Stimulated activated CD4-positive, alpha-beta T cell treated with anti-CD3 and anti-CD28 coated beads, Interleukin-12 subunit alpha, Interleukin-12 subunit beta, amount 100 ng/mL, for 48 hours (primary cell): ENCODE data around the gene CTNNA3.

ENCODE experiments used
- DNase-seq, 3 donors: peaks; one replicate each; pipeline ENCODE4 v3.0.0-alpha.2; 2020; ENCODE audit warnings: low read depth in 2 of 3, low spot score in 1 of 3

CTNNA3 gene

DNA sequence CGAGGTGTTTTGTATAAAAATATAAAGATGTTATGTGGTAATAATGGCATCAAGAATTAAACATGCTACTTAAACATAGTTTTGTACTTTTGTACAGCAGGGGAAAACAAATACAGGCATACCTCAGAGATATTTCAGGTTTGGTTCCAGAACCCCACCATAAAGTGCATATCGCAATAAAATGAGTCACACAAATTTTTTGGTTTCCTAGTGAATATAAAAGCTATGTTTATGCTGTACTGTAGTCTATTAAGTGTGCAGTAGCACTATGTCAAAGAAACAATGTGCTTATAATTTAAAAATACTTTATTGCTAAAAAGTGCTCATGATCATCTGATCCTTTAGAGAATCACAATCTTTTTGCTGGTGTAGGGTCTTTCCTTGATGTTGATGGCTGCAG, 752.4 kb downstream of the CTNNA3 start:
- DNase-seq = no peak

GRCh38 chr10:66942407-66942806, 753.6 kb downstream of the CTNNA3 start:
- no peak for DNase-seq

DNA sequence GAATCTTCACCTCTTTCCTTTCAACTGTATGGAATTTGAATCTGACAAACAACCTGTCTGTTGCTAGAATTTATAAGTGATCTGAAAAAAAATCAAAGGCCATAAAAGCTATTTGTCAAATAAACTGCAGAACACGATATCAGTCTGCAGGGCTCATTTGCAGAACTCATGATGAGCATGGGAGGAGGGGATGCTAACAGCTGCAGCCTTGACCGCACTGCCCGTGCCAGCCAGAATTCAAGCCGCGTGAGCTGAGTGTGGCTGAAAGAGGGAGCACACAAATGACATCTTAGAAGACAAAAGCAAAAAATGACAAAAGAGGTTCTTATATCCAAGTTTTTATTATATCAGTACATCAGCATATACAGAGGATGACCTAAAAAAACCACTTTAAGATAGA, 754.5 kb downstream of the CTNNA3 start:
- no peak for DNase-seq

DNA sequence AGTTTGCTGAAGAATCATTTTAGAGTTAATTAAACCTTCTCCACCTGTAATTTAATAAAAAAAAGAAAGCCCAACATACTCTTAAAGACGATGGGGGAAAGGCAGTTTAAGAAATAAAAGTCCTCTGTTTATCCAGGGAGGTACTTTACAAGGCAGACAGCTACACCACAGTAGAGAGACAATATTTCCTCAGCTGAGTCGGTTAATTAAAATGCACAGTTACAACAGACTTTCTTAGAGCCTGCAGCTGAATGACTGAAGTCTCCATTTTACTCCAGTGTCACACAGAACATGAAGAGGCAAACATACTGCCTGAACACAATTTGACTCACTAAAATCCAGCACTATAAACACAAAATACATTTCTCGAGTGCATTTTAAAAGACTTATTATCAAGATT, 755.0 kb downstream of the CTNNA3 start:
- no peak for DNase-seq

DNA sequence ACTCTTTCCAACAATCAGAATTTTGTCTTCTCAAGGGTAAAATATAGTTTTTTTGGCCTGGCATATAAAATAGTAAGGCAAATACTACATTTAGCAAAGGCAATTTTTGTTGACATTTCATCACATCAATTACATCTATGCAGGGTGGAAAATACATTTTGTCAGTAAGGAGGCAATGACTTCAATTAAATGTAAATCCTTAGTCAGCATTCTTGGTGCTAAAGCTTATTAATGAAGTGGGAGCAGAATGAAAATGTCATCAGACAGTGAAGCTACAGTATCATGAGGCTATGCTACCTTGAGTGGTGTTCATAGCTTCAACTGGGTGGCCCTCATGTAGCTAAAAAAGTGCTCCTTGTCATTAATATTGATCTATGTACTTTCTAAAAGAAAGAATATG, 761.3 kb downstream of the CTNNA3 start:
- no peak for DNase-seq

DNA sequence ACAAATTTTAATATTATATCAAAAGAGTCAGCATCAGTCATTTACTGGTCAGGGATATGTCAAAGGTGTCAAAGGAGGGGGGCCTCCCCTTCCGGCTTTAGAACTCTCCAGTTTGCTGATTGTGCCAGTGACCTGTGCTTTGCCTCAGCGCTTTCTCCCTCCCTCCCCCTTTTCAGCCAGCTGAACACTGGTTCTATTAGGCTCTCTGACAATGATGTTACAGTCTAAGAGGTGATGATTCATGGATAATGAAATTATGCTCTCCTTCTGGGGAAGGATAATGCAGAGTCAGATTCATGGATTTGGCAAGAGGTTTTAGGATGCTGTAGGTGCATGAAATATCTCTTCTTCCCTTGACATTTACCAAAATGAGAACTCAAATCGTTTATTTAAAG, 764.0 kb downstream of the CTNNA3 start:
- DNase-seq = no peak

GRCh38 chr10:66931340-66931948, 764.6 kb downstream of the CTNNA3 start:
- peak in 1 of 3 donors; percentile 19 for DNase-seq

DNA sequence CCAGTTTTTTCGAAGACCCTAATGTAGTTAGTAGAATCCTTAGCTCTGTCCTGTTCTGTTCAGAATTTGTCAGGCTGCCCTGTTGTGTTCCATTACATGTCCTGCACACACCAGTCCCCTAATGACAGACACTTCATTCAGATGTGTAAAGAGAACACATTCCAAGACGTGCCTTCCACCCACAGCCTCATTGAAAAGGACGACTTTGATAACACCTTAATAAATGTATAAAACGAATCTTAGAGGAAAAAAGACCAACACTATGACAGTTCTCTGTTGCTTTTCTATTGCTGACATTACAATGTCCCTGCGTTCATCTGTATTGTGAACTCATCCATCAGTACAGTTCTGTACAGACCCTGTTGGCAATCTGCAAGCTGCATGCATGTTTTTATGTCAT, 766.6 kb downstream of the CTNNA3 start:
- no peak for DNase-seq

GRCh38 chr10:66928776-66929175, 767.2 kb downstream of the CTNNA3 start:
- DNase-seq = no peak

DNA sequence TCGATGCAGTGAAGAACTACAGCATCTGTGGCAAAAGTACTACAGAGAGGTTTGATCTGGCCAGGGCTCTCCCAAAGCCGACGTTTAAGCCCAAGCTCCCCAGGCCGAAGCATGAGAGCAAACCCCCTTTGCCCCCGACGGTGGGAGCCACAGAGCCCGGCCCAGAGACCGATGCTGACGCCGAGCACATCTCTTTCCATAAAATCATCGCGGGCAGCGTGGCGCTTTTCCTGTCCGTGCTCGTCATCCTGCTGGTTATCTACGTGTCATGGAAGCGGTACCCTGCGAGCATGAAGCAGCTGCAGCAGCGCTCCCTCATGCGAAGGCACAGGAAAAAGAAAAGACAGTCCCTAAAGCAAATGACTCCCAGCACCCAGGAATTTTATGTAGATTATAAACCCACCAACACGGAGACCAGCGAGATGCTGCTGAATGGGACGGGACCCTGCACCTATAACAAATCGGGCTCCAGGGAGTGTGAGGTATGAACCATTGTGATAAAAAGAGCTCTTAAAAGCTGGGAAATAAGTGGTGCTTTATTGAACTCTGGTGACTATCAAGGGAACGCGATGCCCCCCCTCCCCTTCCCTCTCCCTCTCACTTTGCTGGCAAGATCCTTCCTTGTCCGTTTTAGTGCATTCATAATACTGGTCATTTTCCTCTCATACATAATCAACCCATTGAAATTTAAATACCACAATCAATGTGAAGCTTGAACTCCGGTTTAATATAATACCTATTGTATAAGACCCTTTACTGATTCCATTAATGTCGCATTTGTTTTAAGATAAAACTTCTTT, 767.8 kb downstream of the CTNNA3 start:
- no peak for DNase-seq

- no peak for DNase-seq
Observed at GRCh38 chr10:66927251-66927935, 768.6 kb downstream of the CTNNA3 start.

DNA sequence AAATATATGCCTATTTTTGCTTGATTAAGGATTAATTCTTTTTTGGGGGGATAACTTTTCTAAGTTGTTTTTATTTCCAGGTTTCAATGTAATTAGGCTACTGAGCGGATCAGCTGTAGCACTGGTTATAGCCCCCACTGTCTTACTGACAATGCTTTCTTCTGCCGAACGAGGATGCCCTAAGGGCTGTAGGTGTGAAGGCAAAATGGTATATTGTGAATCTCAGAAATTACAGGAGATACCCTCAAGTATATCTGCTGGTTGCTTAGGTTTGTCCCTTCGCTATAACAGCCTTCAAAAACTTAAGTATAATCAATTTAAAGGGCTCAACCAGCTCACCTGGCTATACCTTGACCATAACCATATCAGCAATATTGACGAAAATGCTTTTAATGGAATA, 769.2 kb downstream of the CTNNA3 start:
- no peak for DNase-seq

DNA sequence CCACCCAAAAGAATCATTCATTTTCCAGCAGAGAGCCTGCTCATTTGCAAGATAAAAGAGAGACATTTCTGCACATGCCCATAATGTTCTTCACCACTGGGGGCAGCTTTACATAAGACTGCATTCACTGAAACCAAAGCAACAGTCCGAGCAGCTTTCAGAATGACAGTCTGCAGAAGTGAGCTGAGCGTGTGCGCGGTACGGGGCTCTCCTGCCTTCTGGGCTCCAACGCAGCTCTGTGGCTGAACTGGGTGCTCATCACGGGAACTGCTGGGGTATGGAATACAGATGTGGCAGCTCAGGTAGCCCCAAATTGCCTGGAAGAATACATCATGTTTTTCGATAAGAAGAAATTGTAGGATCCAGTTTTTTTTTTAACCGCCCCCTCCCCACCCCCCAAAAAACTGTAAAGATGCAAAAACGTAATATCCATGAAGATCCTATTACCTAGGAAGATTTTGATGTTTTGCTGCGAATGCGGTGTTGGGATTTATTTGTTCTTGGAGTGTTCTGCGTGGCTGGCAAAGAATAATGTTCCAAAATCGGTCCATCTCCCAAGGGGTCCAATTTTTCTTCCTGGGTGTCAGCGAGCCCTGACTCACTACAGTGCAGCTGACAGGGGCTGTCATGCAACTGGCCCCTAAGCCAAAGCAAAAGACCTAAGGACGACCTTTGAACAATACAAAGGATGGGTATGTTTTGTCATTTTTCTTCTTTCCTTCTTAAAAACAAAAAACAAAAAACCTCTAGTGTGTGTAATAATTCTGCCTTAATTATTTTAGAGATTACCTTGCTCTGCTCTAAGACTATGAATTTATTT, 769.9 kb downstream of the CTNNA3 start, which contains the start of gene LRRTM3:
LRRTM3 (plus strand) TSS at position 141 of the 820 bp plus-strand sequence.
- peak in 2 of 3 donors; percentile 1 for DNase-seq

DNA sequence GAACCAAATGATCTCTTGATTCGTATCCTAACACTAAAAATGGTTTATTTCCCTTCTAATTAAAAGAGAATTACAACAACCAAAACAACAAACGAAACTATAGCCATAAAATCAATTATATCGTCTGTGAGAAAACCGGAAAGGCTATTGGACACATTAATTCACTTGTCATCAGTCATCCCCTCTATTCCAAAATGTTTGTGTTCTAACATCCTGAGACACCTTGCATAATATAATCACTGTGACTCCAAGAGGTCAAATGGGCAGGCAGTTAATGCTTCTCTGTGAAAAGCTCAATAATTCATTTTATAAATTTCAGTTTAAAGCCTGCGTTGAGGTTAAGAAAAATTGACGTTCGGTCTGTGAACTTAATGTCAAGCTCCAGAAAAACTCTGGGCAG, 770.6 kb downstream of the CTNNA3 start:
- no peak for DNase-seq

GRCh38 chr10:66924674-66925345, 771.2 kb downstream of the CTNNA3 start:
- no peak for DNase-seq

DNA sequence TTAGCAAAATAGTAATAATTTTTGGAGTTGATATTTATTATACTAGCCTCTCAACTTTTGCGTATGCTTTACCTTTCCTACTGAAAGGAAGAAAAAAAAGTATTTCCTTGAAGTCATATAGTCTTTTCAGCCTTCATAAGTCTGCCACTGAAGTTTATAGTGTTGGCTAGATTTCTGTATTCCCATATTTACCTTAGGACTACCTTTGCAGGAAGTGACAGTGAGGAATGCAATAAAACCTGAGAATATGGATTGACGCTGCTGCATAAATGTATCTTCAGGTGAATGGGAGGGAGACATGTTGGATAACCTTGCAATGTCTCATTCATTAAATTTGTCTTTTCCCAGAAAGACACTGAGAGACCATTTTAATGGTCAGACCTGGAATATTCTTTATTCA, 776.7 kb downstream of the CTNNA3 start:
- DNase-seq = no peak

- no peak for DNase-seq
Observed at GRCh38 chr10:66917104-66917503, 778.9 kb downstream of the CTNNA3 start.

DNA sequence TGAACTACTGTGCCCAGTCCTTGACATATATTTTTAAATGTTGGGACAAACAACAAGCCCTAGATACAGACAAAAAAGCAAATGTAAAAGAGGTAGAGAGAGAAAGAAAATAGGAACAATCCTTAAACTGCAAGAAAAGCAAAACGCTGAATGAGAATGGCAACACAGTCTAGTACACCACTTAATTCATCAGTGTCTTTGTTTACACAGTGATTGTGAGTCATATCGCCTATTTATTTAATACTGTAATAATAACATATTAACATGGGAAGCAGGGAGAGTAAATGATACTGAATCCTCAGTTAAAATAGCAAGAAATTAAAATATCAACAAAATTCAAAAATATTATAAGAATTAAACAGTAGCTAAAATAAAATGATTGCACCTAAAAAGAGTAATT, 780.0 kb downstream of the CTNNA3 start:
- DNase-seq = no peak

DNA sequence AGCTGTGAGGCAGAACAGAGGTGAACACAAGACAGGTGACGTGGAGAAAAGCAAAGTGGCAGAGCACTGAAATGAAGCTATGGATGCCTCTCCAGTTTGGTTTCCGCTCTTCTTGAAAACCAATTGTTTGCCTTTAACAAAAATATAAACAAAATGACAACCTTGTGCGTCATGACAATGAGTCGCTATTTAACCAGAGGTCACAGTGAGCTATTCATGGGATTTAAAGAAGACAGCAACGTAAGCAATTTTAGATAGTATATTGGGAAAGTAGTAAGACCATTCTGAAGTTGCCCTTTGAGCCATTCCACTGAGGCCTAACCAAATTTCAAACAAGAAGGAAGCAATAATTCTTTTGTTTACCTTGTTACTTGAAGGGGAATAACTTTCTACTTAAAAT, 785.3 kb downstream of the CTNNA3 start:
- no peak for DNase-seq

- DNase-seq = no peak
Observed at GRCh38 chr10:66892871-66893270, 803.1 kb downstream of the CTNNA3 start.

DNA sequence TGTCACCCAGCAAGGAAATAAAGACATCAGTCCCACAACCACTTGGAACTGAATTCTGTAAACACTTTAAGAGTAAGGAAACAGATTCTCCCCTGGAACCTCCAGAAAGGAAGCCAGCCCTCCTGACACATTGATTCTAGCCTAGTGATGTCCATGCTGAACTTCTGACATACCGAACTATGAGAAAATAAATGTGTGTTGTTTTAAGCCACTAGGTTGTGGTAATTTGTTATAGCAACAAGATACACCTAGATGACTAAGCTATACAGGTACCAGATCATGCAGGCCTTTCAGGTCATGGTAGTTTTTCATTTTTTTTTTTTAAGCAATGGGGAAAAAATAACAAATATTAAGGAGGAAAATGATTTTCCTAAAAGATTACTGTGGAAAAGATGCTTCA, 807.8 kb downstream of the CTNNA3 start:
- DNase-seq = no peak
